ENCODE data around the gene DPF1. TPM values are rescaled to one million over a fixed set of nuclear protein-coding genes. Genes with fewer than 3 reads are reported as not detected.
A peak's percentile ranks its signal among the peaks of the same experiment; 100 is the strongest.

Gene DPF1
- total and polyA plus RNA-seq, 2 donors (not counting 1 experiment from before 2014, with no cell fraction given) = not detected

DNA sequence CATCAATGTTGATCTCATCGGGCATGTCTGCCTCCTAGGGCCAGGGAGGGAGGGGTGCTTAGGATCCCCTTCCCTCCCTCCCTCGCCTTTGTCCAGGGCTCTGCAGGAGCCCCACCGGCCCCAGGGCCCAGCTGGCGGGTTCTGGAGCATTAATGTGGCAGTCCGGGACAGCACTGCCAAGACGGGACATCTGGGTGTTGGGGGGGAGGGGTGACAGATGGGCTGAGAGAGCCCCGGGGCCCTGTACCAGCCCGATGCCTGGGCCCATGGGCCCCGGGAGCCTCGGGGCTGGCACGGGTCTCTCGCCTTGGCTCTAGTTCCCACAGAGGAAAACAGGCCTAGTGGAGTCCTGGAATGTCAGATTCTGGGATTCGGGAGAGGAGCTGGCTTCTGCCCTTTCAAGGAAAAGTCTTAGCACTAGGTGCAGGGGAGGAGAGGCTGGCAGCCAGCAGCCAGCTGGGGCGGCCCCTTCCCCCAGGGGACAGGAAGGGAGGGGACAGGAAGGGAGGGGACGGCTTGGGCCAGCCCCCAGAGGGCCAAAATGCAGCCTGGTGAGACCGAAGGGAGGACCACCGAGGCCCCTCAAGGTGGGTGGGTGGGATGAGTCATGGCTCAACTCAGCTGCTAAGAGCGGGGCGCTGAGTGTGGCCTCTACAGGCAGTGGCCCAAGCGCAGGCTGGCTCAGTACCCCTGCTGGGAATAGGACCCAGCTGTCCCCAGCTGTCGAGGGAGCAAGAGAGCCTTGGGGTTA, 29.1 kb upstream of the DPF1 start:
- intact Hi-C loops (cut with micrococcal nuclease) = loop anchor here (1.0 kb wide), 1 partner anchor 11 kb away; the partner anchor contains the start of gene SPINT2
- H3K4me1 ChIP-seq (ENCODE audit: control insufficient read depth in 2 of 2, insufficient read depth in 2 of 2, low read length in 2 of 2) = peaks cover 55 to 62% of the 10 kb centered on the region in 2 donors
- peaks cover 0 to 3% (median 0%) of the 10 kb centered on the region in 4 experiments for H3K27me3 ChIP-seq (replicated peaks in 1 of 4; ENCODE audit: control extremely low read depth in 1 of 4, control insufficient read depth in 3 of 4, insufficient read depth in 4 of 4, low read length in 3 of 4)
- peaks cover 55% of the 10 kb centered on the region for H3K4me1 Mint-ChIP-seq
- ChIA-PET POLR2A (interaction anchor here (0.5 to 1.8 kb wide), 6 partner anchors 8 to 204 kb away, joined by 4 to 11 read pairs (median 4); partner anchors contain the start of gene SPINT2), CTCF (interaction anchor here (0.6 to 2.8 kb wide), 6 partner anchors 9 to 150 kb away, joined by 3 to 16 read pairs (median 6); partner anchors contain the start of genes FAM98C and SPINT2)
- H3K27ac Mint-ChIP-seq = peak overlapping the region; percentile 91
- peak overlapping the region; percentile 69 for H3K4me3 Mint-ChIP-seq
- ATAC-seq (ENCODE audit: low read depth) (peak; percentile 71), DNase-seq (peak; percentile 54)
- peak overlapping the region; percentile 78 for H2AFZ ChIP-seq (ENCODE audit: insufficient read depth, low read depth, low read length, poor library complexity, severe bottlenecking)
- H3K27ac ChIP-seq (ENCODE audit: low read length in 2 of 2) = peak overlapping the region; percentile 60 to 64
- H3K27me3 Mint-ChIP-seq = no peaks in the 10 kb centered on the region
- peaks cover 0 to 3% of the 10 kb centered on the region in 2 experiments for H3K36me3 ChIP-seq (replicated peaks in 1 of 2; ENCODE audit: control extremely low read depth in 1 of 2, control insufficient read depth in 1 of 2, extremely low read depth in 1 of 2, insufficient read depth in 2 of 2, low read length in 1 of 2)
- no peaks in the 10 kb centered on the region for H3K9me3 Mint-ChIP-seq (ENCODE audit: insufficient read depth)
- H3K4me2 ChIP-seq (replicated peaks; ENCODE audit: low read depth, low read length, poor library complexity, severe bottlenecking) = peak overlapping the region; percentile 89
- no peaks in the 10 kb centered on the region for H3K9me3 ChIP-seq (ENCODE audit: control extremely low read depth in 1 of 3, control insufficient read depth in 2 of 3, insufficient read depth in 1 of 3, low read length in 2 of 3)
- TF ChIP-seq, protein P1, sequence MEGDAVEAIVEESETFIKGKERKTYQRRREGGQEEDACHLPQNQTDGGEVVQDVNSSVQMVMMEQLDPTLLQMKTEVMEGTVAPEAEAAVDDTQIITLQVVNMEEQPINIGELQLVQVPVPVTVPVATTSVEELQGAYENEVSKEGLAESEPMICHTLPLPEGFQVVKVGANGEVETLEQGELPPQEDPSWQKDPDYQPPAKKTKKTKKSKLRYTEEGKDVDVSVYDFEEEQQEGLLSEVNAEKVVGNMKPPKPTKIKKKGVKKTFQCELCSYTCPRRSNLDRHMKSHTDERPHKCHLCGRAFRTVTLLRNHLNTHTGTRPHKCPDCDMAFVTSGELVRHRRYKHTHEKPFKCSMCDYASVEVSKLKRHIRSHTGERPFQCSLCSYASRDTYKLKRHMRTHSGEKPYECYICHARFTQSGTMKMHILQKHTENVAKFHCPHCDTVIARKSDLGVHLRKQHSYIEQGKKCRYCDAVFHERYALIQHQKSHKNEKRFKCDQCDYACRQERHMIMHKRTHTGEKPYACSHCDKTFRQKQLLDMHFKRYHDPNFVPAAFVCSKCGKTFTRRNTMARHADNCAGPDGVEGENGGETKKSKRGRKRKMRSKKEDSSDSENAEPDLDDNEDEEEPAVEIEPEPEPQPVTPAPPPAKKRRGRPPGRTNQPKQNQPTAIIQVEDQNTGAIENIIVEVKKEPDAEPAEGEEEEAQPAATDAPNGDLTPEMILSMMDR (IDR thresholded peaks at IDR 0.05) = no peak
- no peak for TF ChIP-seq EZH2 (IDR thresholded peaks at IDR 0.05; ENCODE audit: borderline replicate concordance, insufficient read depth, low read depth, low read length, poor library complexity, severe bottlenecking)
- H3K4me3 ChIP-seq (ENCODE audit: control extremely low read depth in 1 of 5, extremely low read depth in 1 of 5, insufficient read depth in 1 of 5, low read depth in 2 of 5, low read length in 4 of 5) = peak overlapping the region; percentile 31 to 63 (median 51)
- peak overlapping the region; percentile 68 for H3K9ac ChIP-seq (ENCODE audit: low read length)
- 15% methylated on average over 20 of the region's 21 CpGs for WGBS (ENCODE audit: insufficient coverage)
- peaks cover 5% of the 10 kb centered on the region for H3K79me2 ChIP-seq (ENCODE audit: control insufficient read depth, insufficient read depth, low read length)
- H4K20me1 ChIP-seq (ENCODE audit: control insufficient read depth, insufficient read depth, low read length, poor library complexity, severe bottlenecking) = no peaks in the 10 kb centered on the region
